DOHH2 (cell line): Measurements from ENCODE around the gene ALKBH3.

Experiments used
- H3F3A ChIP-seq: fragments of 200-600 bp; sonication (generic), shearing (Covaris generic); 2 replicates; pipeline ENCODE4 v1.6.0; 2016; ENCODE audit warnings: antibody characterized with exemption, mild to moderate bottlenecking; ENCODE audit not compliant: control insufficient read depth, insufficient read depth
- H3K27ac ChIP-seq: fragments of 200-600 bp; sonication (generic); 2 replicates; pipeline ENCODE4 v1.5.1; 2014; ENCODE audit warnings: low read depth, mild to moderate bottlenecking, low read length, moderate library complexity
- H3K27me3 ChIP-seq: fragments of 200-600 bp; sonication (generic); 2 replicates; pipeline ENCODE4 v1.6.1; 2014; ENCODE audit warnings: mild to moderate bottlenecking, low read length, mixed read lengths; ENCODE audit not compliant: control insufficient read depth
- H3K36me3 ChIP-seq: fragments of 200-600 bp; sonication (generic); 2 replicates; pipeline ENCODE4 v1.6.1; 2014; ENCODE audit warnings: mild to moderate bottlenecking, low read length, moderate library complexity, mixed read lengths; ENCODE audit not compliant: control insufficient read depth
- H3K4me1 ChIP-seq: fragments of 200-600 bp; sonication (generic); 2 replicates; pipeline ENCODE4 v1.6.1; 2014; ENCODE audit warnings: mild to moderate bottlenecking, low read length, mixed read lengths; ENCODE audit not compliant: control insufficient read depth
- H3K4me2 ChIP-seq: fragments of 200-600 bp; sonication (generic); 2 replicates; pipeline ENCODE4 v1.6.0; 2014; ENCODE audit warnings: mild to moderate bottlenecking, low read length, moderate library complexity
- H3K4me3 ChIP-seq: fragments of 200-600 bp; sonication (generic); 2 replicates; pipeline ENCODE4 v1.5.1; 2014; ENCODE audit warnings: mild to moderate bottlenecking, low read length, mixed read lengths
- H3K79me2 ChIP-seq: fragments of 200-600 bp; sonication (generic); 2 replicates; pipeline ENCODE4 v1.6.1; 2014; ENCODE audit warnings: mild to moderate bottlenecking, low read length, mixed read lengths; ENCODE audit not compliant: control insufficient read depth
- H3K9me2 ChIP-seq: fragments of 200-600 bp; sonication (generic); replicated peaks from 2 replicates; pipeline ENCODE4 v1.6.1; 2014; ENCODE audit warnings: mild to moderate bottlenecking, low read length, mixed read lengths; ENCODE audit not compliant: control insufficient read depth
- H3K9me3 ChIP-seq: fragments of 200-600 bp; sonication (generic); 2 replicates; pipeline ENCODE4 v1.6.1; 2014; ENCODE audit warnings: antibody characterized with exemption, low read length, mixed read lengths; ENCODE audit not compliant: control insufficient read depth, insufficient read depth
- H4K20me1 ChIP-seq: fragments of 200-600 bp; sonication (generic); 2 replicates; pipeline ENCODE4 v1.6.0; 2014; ENCODE audit warnings: low read depth, mild to moderate bottlenecking, antibody characterized with exemption, low read length, moderate library complexity; ENCODE audit not compliant: control insufficient read depth, insufficient read depth
- CTCF ChIP-seq: fragments of 200-600 bp; sonication (generic); IDR thresholded peaks from one replicate; pipeline ENCODE4 v1.5.1; 2014; ENCODE audit warnings: antibody characterized with exemption, mild to moderate bottlenecking, low read depth, low read length; ENCODE audit not compliant: poor library complexity, severe bottlenecking
- EZH2phosphoT487 ChIP-seq: fragments of 200-600 bp; sonication (generic); IDR thresholded peaks from 2 replicates; pipeline ENCODE4 v1.6.1; 2017; ENCODE audit warnings: borderline replicate concordance, mild to moderate bottlenecking, antibody characterized with exemption, low read length, moderate library complexity, mixed read lengths

ALKBH3 gene

GRCh38 chr11:43904742-43905535 lies 24.3 kb downstream of the ALKBH3 start:
- H3K4me2 ChIP-seq = no peak overlapping the region
- H3K79me2 ChIP-seq = no peaks in the 10 kb centered on the region
- H3K9me3 ChIP-seq = no peaks in the 10 kb centered on the region
- no peaks in the 10 kb centered on the region for H3K27me3 ChIP-seq
- no peaks in the 10 kb centered on the region for H4K20me1 ChIP-seq
- no peaks in the 10 kb centered on the region for H3K9me2 ChIP-seq
- no peaks in the 10 kb centered on the region for H3F3A ChIP-seq
- H3K4me3 ChIP-seq = no peak overlapping the region
- H3K4me1 ChIP-seq = peaks cover 4% of the 10 kb centered on the region; the same call in 1 of the 2 replicates
- TF ChIP-seq CTCF (no peak), EZH2phosphoT487 (no peak)
- no peak overlapping the region for H3K27ac ChIP-seq
- peaks cover 10% of the 10 kb centered on the region; the same call in 1 of the 2 replicates for H3K36me3 ChIP-seq

DNA sequence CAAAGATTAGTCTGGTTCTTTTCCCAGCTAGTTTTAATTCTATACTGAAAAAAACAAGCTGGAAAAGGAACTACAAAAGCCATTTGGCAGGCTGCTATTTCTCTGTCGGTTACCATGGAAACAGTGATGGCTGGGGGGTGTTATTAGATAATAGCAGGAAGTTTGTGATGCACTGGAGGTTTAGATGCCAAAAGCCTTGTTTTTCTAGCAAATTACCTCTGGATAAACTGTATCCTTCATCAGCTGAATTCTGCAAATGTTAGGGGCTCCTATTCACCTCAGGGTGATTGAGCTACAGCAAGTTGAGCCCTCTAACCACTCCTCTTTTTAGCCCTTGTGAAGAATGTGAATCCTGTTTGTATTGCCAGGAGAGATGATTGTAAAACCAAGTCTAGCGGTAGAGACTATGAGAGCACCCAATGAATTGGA lies 25.2 kb downstream of the ALKBH3 start:
- Histone ChIP-seq H3K4me1 (peaks cover 4% of the 10 kb centered on the region; the same call in 1 of the 2 replicates), H3K9me3 (no peaks in the 10 kb centered on the region), H3F3A (no peaks in the 10 kb centered on the region), H3K9me2 (no peaks in the 10 kb centered on the region), H3K4me3 (no peak overlapping the region), H3K27me3 (no peaks in the 10 kb centered on the region), H3K36me3 (peaks cover 10% of the 10 kb centered on the region; the same call in 1 of the 2 replicates), H4K20me1 (no peaks in the 10 kb centered on the region), H3K79me2 (no peaks in the 10 kb centered on the region), H3K27ac (no peak overlapping the region), H3K4me2 (no peak overlapping the region)
- TF ChIP-seq CTCF (no peak), EZH2phosphoT487 (no peak)

GRCh38 chr11:43907028-43907975 lies 26.7 kb downstream of the ALKBH3 start:
- TF ChIP-seq EZH2phosphoT487 (no peak), CTCF (no peak)
- H3K9me3 ChIP-seq = no peaks in the 10 kb centered on the region
- H3K4me2 ChIP-seq = no peak overlapping the region

More at GRCh38 chr11:43907028-43907975, 26.7 kb downstream of the ALKBH3 start:
- Histone ChIP-seq H3K79me2 (no peaks in the 10 kb centered on the region), H4K20me1 (no peaks in the 10 kb centered on the region), H3K27ac (no peak overlapping the region), H3K4me3 (no peak overlapping the region), H3F3A (no peaks in the 10 kb centered on the region), H3K36me3 (peaks cover 7% of the 10 kb centered on the region; the same call in 1 of the 2 replicates), H3K9me2 (no peaks in the 10 kb centered on the region), H3K27me3 (no peaks in the 10 kb centered on the region), H3K4me1 (peaks cover 4% of the 10 kb centered on the region; the same call in 1 of the 2 replicates)
